Psoas muscle (tissue), 8 donors: ENCODE data around the gene GALR1. TPM values are rescaled to one million over a fixed set of nuclear protein-coding genes. Genes with fewer than 3 reads are reported as not detected.

Source experiments
- ATAC-seq, 4 donors: fragments of 200-7000 bp; cut with Tn5 transposase; one replicate each; pipeline ENCODE4 v1.9.1; 2020; ENCODE audit warnings: moderate library complexity in 3 of 4, mild to moderate bottlenecking in 2 of 4
- DNase-seq, 2 donors: peaks; one replicate each; pipeline ENCODE4 v3.0.0-alpha.2; 2020
- H3K27ac ChIP-seq: fragments of 200-600 bp; one replicate; pipeline ENCODE4 v1.8.0; 2022
- H3K27me3 ChIP-seq, 3 donors: fragments of 200-600 bp in 1 of 3; one replicate each; pipeline versions ENCODE4 v1.6.1 to v1.8.0; 2013 to 2022; ENCODE audit warnings: low read length in 2 of 3, mild to moderate bottlenecking in 2 of 3, moderate library complexity in 1 of 3; ENCODE audit not compliant: insufficient read depth in 3 of 3
- H3K36me3 ChIP-seq, 2 donors: fragments of 200-600 bp in 1 of 2; one replicate each; pipeline versions ENCODE4 v1.6.1 to v1.8.0; 2013 to 2022; ENCODE audit warnings: low read depth in 1 of 2, mild to moderate bottlenecking in 1 of 2, moderate library complexity in 1 of 2; ENCODE audit not compliant: insufficient read depth in 1 of 2
- H3K4me1 ChIP-seq: fragments of 200-600 bp; one replicate; pipeline ENCODE4 v1.8.0; 2022
- H3K4me3 ChIP-seq: fragments of 200-600 bp; one replicate; pipeline ENCODE4 v1.8.0; 2022; ENCODE audit warnings: mild to moderate bottlenecking
- H3K9me3 ChIP-seq: fragments of 200-600 bp; one replicate; pipeline ENCODE4 v1.8.0; 2022
- WGBS, 3 donors: extraction: QIAGEN DNeasy Blood & Tissue Kit; methylation state at CpG; one replicate each; pipeline versions ENCODE4 v1.1.6 to v1.1.7; 2013; 5-methylcytosine and 5-hydroxymethylcytosine counted together
- intact Hi-C, 2 donors: fragments of 100-400 bp; cut with DNase I; formaldehyde crosslinking; loops; one replicate each; pipeline versions ENCODE4 v1.11.0 to v1.14.2; 2022
- long read RNA-seq, 2 donors: library from polyadenylated mRNA; unstranded; transcript quantifications; one replicate each; pipeline ENCODE4 v2.0.0, GENCODE V29; 2021
- polyA plus RNA-seq, 3 donors: library from polyadenylated mRNA; stranded (reverse); fragments of 200-250 nt; gene quantifications; one replicate each; pipeline ENCODE4 v1.2.3, GENCODE V29; 2013
- total RNA-seq, 4 donors: library from RNA; stranded (reverse); fragmentation: NEBNext Ultra II Directional in 2 of 4; extraction: Animal tissue kit (Norgen Biotek cat#: 25700) in 2 of 4; gene quantifications; one replicate each; pipeline versions ENCODE4 v1.2.1 to v1.2.4, GENCODE V29; 2021 to 2023
- TF ChIP-seq, protein P1 (sequence below): fragments of 200-600 bp; IDR thresholded peaks from one replicate; pipeline ENCODE4 v1.8.0; 2022; ENCODE audit warnings: antibody characterized with exemption
- donor health status: healthy with polysubstance abuse.
- donor health status: DM: no; HTN: no; CAD: no; lungs with moderate emphysema.
- donor health status: Bipolar disorder and iron deficiency.
- donor health status: healthy.
- donor health status: DM: yes; HTN: yes; CAD: no.
- donor health status: DM: no; HTN: no; CAD: no.
- donor health status: DM: no; HTN: no; CAD: no.
- donor health status: DM: yes; HTN: yes; CAD: no.

GALR1 gene
- total RNA-seq (under 1 TPM in 1 of 4 donors, not detected in 3; 0.02 TPM), polyA plus RNA-seq (under 1 TPM in 1 of 3 donors, not detected in 2; under 0.01 TPM)
- long read RNA-seq, donor 1, result 0 reads
- long read RNA-seq, donor 2, result 0 reads

DNA sequence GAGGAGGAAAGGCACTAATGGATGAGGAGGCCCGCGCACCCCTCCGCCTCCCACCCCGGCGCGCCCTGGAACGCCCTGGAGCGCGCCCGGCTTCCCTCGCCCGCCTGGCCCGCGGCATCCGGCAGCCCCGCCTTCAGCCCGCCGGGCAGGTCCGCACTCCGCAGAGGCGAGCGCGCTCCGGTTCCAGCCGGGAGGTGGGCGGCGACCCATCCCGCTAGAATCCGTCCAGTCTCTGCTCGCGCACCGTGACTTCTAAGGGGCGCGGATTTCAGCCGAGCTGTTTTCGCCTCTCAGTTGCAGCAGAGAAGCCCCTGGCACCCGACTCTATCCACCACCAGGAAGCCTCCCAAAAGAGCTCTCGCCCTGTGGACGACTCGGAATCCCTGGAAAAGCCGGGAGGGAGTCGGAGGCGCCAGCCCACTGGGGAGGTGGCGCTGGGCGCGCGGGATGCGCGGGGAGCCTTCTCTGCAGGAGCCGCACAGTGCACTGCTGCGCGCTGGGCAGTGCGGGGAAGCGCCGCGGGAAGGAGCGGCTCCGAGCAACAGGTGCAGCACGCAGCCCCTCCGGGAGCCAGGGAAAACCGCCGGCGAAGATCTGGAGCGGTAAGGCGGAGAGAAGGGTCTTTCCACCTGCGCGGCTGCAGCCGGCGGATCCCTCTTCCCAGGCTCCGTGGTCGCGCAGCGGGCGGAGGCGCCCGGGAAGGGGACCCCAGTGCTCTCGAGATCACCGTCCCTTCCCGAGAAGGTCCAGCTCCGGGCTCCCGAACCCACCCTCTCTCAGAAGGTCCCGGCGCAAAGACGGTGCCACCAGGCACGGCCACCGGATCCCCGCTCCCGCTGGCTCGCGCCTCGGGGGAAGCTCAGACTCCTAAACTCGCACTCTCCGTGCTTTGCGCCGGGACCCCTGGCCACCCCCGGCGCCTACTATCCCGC, at the start of gene GALR1:
Gene GALR1 (plus strand): TSS at position 280 of the 932 bp plus-strand sequence. CDS start 701 bp downstream, outside the sequence.
- 0 to 1% (median 1%) methylated on average over 69 to 98 of the region's 98 CpGs for WGBS, 3 donors
- TF ChIP-seq, protein P1, sequence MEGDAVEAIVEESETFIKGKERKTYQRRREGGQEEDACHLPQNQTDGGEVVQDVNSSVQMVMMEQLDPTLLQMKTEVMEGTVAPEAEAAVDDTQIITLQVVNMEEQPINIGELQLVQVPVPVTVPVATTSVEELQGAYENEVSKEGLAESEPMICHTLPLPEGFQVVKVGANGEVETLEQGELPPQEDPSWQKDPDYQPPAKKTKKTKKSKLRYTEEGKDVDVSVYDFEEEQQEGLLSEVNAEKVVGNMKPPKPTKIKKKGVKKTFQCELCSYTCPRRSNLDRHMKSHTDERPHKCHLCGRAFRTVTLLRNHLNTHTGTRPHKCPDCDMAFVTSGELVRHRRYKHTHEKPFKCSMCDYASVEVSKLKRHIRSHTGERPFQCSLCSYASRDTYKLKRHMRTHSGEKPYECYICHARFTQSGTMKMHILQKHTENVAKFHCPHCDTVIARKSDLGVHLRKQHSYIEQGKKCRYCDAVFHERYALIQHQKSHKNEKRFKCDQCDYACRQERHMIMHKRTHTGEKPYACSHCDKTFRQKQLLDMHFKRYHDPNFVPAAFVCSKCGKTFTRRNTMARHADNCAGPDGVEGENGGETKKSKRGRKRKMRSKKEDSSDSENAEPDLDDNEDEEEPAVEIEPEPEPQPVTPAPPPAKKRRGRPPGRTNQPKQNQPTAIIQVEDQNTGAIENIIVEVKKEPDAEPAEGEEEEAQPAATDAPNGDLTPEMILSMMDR, result no peak
- H3K9me3 ChIP-seq, result no peaks in the 10 kb centered on the region
- no peak within 1 kb of the TSS for H3K27ac ChIP-seq
- H3K27me3 ChIP-seq, result peaks cover 5 to 75% (median 21%) of the 10 kb centered on the region in 3 donors
- intact Hi-C loops, result no loop called here
- ATAC-seq (no peak), DNase-seq (peak in 1 of 2 donors; percentile 18)
- no peaks in the 10 kb centered on the region for H3K36me3 ChIP-seq
- H3K4me3 ChIP-seq, result peak within 1 kb of the TSS; percentile 60
- no peaks in the 10 kb centered on the region for H3K4me1 ChIP-seq

DNA sequence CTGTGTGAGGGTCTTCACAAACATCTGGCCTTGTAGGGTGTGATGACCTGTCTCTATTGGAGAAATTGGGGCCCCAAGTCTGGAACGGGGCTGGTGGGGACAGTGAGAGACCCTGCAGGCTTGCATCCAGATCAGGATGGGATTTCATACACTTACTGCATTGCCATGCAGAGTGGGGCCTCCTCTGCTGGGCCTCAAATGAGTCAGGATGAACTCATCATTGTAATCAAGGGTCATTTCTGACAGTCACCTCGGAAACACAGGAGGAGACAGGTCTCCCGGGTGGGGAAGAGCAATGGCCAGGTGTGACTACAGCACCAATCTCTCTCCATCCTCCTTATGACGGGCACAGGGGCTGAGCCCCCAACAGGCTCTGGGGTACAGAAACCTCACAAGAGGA, 48.1 kb upstream of the GALR1 start:
- Histone ChIP-seq H3K9me3 (no peaks in the 10 kb centered on the region), H3K36me3 (no peaks in the 10 kb centered on the region), H3K4me1 (peaks cover 6% of the 10 kb centered on the region), H3K27me3 (no peaks in the 10 kb centered on the region), H3K27ac (no peak overlapping the region), H3K4me3 (no peak overlapping the region)
- no peak for DNase-seq
- TF ChIP-seq, protein P1, result no peak
- intact Hi-C loops, result no loop called here
- no peak for ATAC-seq
- WGBS, 3 donors, result 92 to 98% (median 95%) methylated on average over 4 of the region's 4 CpGs

DNA sequence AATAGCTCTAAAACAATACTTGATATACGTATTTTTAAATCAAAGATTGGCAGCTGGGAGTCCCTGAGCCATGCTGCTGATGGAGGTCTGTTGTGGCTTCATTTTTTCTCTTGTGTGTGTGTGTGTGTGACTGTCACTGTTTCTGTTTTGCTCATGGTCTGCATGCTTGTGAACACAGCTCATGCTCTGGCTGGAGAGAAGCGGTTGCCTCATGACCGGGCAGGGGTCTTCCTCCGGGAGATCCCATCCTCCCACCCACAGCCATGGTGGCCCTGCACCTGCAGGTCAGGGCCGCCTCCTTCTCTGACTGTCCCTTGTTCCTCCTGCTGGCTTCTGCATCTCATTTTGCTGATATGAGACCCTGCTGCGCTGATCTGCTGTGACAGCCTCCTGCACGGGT, 47.3 kb upstream of the GALR1 start:
- TF ChIP-seq, protein P1, result no peak
- H3K27ac ChIP-seq, result no peak overlapping the region
- no peak for DNase-seq
- 83 to 92% (median 85%) methylated on average over 7 of the region's 7 CpGs for WGBS, 3 donors
- H3K36me3 ChIP-seq, result no peaks in the 10 kb centered on the region
- H3K4me3 ChIP-seq, result no peak overlapping the region
- H3K27me3 ChIP-seq, result no peaks in the 10 kb centered on the region
- peaks cover 13% of the 10 kb centered on the region for H3K4me1 ChIP-seq
- intact Hi-C loops, result no loop called here
- no peak for ATAC-seq
- no peaks in the 10 kb centered on the region for H3K9me3 ChIP-seq

DNA sequence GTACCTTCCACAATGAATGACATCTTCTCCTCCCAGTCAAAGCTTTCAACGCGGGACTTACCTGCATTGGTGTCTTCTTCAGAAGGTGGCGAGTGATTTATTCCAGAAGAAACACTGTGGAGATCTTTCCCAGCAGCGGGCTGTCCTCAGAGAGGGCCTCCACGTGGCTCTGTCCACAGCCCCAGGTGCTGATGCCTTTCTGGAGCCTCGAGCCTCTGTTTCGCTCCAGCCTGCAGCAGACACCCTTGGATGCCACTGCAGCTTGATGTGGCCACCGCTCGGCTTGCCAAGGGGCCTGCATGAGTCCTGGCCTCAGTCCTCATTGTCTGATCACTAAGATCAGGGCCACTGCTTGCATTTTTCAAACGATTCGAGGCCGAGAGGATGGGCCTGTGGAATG, 46.6 kb upstream of the GALR1 start:
- ATAC-seq (no peak), DNase-seq (no peak)
- Histone ChIP-seq H3K4me3 (no peak overlapping the region), H3K27me3 (no peaks in the 10 kb centered on the region), H3K36me3 (no peaks in the 10 kb centered on the region), H3K27ac (no peak overlapping the region), H3K4me1 (peaks cover 18% of the 10 kb centered on the region), H3K9me3 (no peaks in the 10 kb centered on the region)
- TF ChIP-seq, protein P1, result no peak
- intact Hi-C loops, result no loop called here
- 71 to 76% (median 76%) methylated on average over 12 of the region's 12 CpGs for WGBS, 3 donors
